ENCODE measurements around the gene OR52A5.
A peak's percentile ranks its signal among the peaks of the same experiment; 100 is the strongest.
"Not testable (repeated sequence)": the region's sequence is repeated elsewhere in the genome, so short reads cannot be mapped to it uniquely, and the experiment has no call there.

OR52A5 gene

DNA sequence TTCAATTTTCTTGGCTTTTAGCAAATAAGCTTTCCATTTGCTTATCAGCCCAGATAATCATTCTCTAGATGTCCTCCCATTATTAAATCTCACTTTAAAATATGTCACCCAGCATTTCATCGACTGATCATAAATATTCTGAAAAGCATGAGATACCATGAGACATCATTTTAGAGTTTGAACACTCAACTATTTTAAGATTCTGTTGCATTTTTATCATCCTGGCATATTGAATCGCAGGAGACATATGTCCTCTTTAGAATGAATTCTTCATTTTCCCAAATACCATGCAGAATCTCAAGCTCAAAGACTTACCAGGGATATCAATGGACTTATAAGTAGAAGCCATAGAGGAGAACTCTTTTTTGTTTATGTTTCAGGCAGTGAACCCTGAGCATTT lies at the start of gene OR52A5:
Gene OR52A5 (minus strand): TSS at position 361 of the 400 bp plus-strand sequence. CDS start 5,714 bp downstream, outside the sequence.
- DNase-seq: no peak

DNA sequence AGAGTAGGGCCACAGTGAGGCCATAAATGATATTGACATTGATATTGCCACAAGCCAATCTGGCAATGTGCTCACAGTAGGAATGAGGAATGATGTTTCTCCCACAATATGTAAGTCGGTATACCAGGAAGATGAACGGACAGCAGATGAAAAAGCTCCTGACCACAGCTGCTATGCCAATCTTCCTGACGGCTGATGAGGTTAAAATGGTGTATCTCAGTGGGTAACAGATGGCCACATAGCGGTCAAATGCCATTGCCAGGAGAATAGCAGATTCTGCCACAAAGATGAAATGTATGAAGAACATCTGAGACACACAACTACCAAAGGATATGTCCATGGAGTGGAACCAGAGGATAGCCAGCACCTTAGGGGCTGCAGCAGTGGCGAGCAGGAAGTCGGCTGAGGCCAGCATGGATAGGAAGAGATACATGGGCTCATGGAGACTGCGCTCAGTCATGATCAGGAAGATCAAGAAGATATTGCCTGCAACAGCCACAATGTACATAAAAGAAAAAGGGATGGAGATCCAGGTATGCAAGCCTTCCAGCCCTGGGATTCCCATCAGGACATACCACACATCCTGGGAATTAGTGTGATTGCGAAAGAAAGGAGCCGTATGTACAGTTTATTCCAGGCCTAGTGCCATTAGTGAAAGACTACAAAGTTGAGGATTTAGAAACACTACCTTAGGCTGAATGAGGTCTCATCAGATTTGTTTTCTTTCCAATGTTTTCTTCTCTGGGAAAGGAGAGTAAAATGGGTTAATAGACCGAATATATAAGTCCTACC lies 40.1 kb upstream of the OR52A5 start:
- DNase-seq: no peak

DNA sequence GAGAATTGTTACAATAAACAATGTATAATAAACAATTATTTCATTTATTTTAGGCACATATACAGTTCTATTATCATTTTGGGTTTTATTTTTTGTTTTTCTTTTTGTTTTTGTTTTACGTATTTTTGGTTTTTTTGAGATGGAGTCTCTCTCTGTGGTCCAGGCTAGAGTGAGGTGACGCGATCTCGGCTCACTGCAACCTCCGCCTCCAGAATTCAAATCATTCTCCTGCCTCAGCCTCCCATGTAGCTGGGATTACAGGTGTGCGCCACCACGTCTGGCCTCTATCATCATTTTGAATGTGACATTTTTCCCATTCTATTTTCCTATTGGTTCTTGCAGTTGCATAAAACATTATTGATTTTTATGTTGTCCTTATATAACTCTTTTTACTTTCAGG lies 36.8 kb upstream of the OR52A5 start:
- no peak for DNase-seq

DNA sequence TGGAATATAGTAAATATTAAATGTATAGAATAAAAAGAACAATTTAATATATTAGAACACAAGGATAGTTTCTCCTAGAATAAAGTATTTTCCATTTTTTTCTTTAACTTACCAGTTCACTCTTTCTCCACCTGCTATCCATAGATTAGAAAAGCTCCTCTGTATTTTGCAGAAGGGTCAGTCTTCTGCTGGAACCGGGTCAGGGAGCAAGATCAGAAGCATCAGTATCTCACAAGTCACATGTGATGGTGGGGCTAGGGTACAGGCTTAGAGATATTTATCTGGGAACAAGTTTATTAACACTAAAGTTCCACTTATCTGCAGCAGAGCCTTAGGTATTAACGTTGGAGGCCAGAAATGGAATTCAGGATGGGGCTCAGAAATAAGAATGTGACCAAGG lies 33.7 kb upstream of the OR52A5 start:
- no peak for DNase-seq

DNA sequence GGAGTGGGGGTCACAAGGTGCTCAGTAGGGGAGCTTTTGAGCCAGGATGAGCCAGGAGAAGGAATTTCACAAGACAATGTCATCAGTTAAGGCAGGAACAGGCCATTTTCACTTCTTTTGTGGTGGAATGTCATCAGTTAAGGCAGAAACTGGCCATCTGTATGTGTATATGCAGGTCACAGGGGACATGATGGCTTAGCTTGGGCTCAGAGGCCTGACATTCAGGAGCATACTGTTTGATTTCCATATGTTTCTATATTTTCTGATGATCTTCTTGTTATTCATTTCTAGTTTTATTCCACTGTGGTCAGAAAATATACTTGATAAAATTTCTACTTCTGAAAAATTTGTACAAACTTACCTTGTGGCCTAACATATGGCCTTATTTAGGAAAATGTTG lies 27.7 kb upstream of the OR52A5 start:
- not testable (repeated sequence) for DNase-seq

DNA sequence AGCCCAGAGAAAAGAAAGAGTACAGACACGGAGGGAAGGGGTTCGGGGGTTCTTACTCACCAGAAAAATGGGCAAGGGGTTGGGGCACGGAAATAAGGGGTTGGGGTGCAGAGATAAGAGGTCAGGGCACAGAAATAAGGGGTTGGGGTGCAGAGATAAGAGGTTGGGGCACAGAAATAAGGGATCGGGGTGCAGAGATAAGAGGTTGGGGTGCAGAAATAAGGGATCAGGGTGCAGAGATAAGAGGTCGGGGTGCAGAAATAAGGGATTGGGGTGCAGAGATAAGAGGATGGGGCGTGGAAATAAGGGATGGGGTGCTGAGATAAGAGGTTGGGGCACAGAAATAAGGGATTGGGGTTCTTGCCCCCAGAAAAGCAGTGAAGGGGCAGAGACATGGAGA lies 26.7 kb upstream of the OR52A5 start:
- not testable (repeated sequence) for DNase-seq

DNA sequence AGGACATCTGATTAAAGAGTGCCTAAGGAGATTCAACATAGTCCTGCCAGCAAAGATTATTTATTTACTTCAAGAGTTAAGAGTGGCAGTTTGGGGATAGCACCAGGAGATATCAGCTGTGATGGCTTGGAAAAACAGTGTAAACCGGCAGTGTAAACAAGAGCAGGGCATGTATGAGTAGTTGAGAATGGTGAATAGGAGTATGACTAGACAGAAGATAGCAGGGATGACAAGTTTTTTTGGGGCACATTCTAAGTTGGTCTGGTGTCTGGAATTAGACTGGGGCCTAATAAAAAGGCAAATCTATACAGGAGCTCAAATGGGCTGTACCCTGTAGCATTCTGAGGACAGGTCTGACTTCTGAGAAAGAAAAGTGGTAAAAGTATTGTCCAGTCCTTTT lies 22.9 kb upstream of the OR52A5 start:
- DNase-seq: not testable (repeated sequence)

DNA sequence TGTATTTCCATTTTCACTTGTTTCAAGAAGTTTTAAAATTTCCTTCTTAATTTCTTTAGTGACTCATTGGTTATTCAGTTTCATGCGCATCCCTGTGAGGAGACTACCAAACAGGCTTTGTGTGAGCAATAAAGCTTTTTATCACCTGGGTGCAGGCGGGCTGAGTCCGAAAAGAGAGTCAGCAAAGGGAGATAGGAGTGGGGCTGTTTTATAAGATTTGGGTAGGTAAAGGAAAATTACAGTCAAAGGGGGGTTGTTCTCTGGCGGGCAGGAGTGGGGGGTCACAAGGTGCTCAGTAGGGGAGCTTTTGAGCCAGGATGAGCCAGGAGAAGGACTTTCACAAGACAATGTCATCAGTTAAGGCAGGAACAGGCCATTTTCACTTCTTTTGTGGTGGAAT lies 22.1 kb upstream of the OR52A5 start:
- not testable (repeated sequence) for DNase-seq

DNA sequence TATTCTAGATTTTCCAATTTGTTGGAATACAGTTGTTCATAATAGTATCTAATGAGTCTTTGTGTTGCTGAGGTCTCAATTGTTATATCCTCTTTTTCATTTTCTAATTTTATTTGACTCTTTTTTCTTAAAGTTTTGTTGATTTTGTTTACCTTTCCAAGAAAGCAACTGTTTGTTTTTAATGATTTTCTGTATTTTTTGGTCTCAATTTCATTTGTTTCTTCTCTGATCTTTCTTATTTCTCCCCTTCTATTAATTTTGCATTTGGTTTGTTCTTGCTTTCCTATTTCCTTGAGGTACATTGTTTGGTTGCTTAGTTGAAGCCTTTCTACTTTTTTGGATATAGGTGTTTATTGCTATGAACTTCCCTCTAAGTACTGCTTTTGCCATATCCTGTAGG lies 21.6 kb upstream of the OR52A5 start:
- DNase-seq: no peak

DNA sequence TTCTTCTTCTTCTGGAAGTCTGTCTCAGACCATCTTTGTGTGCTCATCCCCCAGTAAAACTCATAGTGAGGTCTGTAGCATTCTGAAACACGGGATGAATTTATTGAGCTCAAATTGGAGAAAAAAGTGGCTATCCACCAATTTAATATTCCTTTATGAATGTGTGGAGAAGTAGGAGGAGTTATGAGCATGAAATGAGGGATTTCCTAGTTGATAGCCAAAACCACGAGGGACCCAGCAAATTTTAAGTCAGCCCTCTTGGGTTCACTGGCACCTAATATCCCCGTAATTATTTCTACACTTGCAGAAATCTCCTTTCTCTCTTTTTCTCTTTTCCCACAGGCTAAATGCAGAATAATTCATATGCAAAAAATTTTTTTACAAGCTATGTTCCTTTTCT lies 16.5 kb upstream of the OR52A5 start, which contains the start of gene OR52A1:
Gene OR52A1 (minus strand): TSS at position 101 of the 400 bp plus-strand sequence. CDS start 2,388 bp downstream, outside the sequence.
- no peak for DNase-seq

DNA sequence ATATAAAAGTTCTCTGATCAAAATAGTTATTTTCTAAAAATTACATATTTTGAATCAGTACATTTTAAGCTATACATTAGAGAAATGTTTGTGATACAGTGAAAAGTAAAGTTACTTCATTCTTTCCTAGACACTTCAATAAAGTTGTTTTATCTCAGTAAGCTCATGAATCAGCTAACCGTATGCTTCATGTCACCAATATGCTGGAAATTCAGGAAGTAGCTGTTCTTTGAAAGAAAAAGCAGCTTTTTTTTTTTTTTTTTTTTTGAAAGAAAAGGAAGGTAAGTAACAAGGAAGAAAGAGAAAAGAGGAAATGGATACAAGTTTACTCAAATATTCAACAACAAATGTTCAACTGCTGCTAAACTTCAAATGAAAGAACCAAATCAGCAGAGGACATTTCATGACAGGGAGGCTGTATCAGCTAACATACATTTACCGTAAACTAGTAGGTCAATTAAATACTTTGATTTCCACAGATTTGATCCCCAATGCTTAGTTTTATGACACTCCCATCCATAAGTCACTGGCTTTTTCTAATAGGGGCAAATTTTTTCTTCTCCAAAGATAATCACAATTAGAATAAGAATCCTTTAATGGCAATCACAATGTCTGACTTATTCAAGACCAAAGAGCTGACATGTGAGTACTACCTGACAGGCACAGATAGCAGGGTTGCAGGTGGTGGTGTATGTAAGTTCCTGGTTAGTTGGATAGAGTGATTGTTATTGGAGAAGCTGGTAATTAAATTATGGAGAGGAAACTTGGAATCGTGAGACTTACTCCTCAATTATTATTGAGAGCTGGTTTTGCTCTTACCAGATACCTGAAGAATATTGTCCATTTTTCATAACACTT lies 15.6 kb upstream of the OR52A5 start:
- no peak for DNase-seq

DNA sequence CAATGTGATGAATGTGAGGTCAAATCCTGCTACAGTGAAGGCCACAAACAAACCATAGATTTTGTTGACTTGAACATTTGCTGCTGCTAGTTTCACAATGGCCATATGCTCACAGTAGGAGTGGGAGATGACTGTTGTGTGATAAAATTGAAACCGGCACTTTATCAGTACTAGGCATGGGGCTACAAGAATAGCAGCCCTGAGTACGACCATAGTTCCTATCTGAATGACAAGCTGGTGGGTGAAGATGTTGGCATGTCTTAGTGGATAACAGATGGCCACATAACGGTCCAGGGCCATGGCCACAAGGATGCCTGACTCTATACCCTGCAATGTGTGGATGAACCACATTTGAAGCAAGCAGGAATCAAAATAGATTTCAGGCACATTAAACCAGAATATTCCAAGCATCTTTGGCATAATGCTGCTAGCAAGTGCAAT lies 13.6 kb upstream of the OR52A5 start:
- DNase-seq: no peak

DNA sequence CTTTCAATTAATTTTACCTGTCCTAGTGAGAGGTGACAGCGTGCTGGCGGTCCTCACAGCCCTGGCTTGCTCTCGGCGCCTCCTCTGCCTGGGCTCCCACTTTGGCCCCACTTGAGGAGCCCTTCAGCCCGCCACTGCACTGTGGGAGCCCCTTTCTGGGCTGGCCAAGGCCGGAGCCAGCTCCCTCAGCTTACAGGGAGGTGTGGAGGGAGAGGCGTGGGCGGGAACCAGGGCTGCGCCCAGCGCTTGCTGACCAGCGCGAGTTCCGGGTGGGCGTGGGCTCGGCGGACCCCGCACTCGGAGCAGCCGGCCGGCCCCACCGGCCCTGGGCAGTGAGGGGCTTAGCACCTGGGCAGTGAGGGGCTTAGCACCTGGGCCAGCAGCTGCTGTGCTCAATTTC lies 6.0 kb upstream of the OR52A5 start:
- not testable (repeated sequence) for DNase-seq

DNA sequence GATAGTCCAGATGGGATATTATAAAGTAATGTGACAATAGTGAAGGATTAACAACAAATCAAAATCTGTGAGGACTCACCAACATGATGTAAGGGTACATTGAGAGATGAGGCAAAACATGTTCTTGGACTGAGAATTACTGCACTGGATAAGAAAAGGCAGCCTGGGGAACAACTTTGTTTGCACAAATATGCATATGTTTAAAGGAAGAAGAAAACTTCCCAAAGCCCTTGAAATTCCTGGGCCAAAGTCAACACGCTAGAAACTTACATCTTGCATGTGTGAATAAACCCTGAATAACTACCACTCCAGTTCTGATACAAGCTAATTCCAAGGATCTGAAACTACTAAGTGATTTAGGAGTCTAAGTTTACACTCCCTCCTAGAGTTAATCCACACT lies 1.1 kb downstream of the OR52A5 start:
- DNase-seq: no peak

DNA sequence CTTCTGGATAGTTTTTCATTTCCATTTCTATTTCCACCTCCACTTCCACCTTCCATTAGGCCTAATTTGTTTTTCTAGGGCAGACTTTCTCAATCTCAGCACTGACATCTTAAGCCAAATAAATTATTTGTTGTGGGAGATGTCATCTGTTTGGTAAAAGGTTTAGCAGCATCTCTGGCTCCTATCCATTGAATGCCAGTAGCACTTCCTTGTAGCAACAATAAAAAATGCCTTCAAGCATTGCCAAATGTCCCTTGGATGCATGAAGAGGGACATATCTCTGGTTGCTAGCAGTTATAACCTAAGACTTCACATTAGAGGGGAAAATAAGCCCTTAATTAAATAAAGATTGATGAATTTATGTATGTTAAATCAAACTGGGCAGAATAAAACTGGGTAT lies 1.9 kb downstream of the OR52A5 start:
- DNase-seq: no peak

DNA sequence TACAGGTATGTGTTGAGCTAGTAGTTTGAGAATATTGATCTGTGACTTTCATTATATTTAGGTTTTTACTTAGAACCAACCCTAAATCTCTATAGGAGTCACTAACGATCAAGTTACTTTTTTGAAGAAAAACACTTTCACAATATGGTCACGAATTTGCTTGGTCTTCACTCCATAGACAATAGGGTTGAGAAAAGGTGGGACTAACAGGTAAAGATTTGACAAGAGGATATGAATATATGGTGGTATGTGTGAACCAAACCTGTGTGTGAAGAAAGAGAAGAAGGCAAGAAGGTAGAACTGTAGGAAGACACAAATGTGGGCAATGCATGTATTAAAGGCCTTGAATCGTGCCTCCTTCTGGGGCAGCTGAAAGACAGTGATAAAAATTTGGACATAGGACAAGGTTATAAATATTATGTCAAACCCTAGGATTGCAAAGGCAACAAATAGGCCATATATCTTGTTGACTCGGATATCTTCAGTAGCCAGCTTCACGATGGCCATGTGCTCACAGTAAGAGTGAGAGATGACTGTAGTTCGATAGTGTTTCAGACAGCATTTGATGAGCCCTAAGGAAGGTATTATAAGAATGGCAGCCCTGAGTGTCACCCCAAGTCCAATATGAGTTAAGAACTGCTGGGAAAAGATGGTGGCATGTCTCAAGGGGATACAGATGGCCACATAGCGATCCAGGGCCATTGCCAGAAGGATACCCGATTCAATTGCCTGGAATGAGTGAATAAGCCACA lies 6.4 kb downstream of the OR52A5 start:
- DNase-seq: no peak

DNA sequence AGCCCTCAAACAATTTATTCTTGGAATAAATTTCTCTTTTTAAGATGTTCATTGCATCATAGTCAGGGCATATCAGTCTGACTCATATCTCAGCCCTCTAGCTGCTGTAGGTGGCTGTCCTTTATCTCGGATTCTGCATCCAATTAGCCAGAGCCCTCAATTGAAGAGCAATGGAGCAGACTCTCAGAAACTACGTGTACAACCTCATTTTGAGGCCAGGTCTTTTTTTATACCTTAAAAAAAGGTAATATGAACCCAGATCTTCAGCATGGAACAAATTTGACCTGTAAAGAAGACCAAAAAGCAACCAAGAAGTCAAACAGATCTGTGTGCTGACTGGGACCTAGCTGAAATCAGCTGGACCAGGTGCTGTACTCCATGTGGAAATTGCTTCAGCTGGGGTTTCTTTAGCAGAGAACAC lies 8.7 kb downstream of the OR52A5 start:
- no peak for DNase-seq

DNA sequence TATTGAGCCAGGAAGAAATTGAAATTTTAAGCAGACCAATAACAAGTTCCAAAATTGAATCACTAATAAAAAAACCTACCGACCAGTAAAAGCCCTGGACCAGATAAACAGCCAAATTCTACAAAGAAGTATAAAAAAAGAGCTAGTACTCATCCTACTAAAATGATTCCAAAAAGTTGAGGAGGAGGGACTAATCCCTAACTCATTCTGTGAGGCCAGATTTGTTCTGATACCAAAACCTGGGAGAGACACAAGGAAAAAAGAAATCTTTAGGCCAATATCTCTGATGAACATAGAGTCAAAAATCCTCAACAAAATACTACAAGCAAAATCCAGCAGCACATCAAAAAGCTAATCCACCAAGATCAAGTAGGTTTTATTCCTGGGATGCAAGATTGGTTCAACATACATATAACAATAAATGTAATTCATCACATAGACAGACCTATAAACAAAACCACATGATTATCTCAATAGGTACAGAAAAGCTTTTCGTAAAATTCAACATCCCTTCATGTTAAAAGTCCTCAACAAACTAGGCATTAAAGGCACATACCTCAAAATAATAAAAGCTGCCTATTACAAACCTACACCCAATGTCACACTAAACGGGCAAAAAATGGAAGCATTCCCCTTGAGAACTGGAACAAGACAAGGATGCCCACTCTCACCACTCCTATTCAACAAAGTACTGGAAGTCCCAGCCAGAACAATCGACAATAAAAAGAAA lies 13.1 kb downstream of the OR52A5 start:
- no peak for DNase-seq

DNA sequence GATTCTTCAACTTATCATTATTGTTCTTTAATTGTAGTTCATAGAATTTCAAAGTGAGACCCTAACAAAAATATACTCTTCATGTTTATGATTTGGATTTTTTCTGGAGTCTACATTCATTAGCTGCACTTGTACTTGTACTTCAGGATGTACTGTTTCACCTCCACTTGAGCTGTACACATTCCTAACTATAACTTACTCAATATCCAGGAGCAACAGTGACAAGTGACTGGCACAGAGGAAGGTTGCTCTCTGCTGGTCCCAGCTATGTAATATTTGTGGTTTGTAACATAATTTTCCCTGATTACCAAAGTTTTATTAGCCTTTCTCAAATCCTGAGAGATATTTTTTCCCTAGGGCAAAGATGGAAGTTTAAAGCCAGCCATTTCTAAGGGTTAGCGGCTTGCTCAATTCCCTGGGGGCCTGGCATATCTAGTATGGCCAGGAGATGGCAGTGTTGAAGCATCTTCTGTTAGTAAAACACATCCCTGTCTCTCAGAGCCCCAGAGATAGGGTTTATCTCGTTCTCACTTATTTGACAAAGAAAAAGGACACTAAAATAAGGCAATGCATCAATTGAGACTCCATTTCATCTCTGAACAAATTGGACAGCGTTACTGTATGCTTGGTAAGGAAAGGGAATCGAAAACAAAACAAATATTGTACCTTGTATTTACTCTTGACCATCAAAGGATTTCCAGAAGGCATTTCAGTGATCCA lies 14.2 kb downstream of the OR52A5 start:
- peak; percentile 47 for DNase-seq

DNA sequence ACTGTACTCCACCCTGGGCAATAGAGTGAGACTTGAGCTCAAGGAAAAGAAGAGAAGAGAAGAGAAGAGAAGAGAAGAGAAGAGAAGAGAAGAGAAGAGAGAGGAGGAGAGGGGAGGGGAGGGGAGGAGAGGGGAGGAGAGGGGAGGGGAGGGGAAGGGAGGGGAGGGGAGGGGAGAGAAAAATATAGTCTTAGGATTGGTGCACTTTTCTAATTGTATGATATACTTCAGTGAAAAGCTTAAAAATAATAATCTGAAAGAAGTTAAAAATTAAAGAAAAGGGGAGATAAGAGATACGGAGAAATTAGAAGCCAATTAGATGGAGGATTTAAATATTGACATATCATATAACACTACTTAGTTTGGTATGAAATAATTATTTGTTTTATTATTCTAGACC lies 19.3 kb downstream of the OR52A5 start:
- no peak for DNase-seq

DNA sequence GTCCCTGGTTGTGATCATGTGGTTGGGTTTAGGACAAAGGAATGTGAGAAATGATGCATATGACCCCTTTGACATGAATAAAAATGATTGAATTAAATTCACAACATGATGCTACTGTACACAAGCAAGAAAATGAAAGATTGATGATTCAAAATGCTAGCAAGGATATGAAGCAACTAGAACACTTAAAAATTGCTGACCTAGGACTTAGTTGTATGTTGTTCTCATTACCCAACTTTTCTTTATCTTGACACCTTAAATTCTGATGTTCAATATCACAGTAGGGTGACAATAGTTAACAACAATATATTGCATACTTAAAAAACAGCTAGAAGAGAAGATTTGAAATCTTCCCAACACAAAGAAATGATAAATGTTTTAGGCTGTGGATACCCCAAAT lies 20.6 kb downstream of the OR52A5 start:
- no peak for DNase-seq

DNA sequence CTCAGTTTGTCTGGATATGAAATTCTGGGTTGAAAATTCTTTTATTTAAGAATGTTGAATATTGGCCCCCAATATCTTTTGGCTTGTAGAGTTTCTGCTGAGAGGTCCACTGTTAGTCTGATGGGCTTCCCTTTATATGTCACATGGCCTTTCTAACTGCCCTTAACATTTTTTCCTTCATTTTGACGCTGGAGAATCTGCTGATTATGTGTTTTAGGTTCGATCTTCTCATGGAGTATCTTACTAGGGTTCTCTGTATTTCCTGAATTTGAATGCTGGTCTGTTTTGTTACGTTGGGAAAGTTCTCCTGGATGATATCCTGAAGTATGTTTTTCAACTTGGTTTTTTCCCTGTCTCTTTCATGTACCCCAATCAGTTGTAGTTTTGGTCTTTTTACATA lies 22.8 kb downstream of the OR52A5 start:
- DNase-seq: no peak

All from right forelimb (tissue), 1 donor.